ENCODE data around the gene DCAF8.

DCAF8 gene

DNA sequence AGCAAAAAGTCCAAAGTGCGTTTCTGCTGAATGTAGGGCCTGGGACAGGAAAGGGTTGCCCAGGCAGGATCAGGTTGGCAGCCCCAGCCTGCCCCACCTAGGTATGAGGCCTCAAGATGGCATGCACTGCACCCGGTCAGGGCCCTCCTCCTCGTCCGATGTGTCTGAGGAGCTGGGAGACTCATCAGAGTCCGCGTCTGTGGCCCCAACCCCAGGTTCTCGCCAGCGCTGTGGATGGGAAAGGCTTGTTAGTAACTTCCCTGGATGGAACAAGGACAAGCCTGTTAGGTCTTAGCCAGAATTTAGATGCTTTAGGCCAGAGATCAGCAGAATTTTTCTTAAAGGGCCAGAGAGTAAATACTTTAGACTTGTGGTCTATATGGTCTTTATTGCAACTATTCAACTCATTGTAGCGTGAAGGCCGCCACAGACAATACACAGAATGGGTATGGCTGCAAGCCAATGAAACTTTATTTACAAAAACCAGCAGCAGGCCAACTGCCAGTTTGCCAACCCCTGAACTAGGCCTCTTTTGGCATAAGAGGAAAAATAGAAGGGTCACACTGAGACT lies 44.8 kb downstream of the DCAF8 start:
- DNase-seq (ENCODE audit: low read depth): peak; percentile 19
- no peak overlapping the region for H3K4me3 ChIP-seq (ENCODE audit: low read length)
- TF ChIP-seq, protein P1, sequence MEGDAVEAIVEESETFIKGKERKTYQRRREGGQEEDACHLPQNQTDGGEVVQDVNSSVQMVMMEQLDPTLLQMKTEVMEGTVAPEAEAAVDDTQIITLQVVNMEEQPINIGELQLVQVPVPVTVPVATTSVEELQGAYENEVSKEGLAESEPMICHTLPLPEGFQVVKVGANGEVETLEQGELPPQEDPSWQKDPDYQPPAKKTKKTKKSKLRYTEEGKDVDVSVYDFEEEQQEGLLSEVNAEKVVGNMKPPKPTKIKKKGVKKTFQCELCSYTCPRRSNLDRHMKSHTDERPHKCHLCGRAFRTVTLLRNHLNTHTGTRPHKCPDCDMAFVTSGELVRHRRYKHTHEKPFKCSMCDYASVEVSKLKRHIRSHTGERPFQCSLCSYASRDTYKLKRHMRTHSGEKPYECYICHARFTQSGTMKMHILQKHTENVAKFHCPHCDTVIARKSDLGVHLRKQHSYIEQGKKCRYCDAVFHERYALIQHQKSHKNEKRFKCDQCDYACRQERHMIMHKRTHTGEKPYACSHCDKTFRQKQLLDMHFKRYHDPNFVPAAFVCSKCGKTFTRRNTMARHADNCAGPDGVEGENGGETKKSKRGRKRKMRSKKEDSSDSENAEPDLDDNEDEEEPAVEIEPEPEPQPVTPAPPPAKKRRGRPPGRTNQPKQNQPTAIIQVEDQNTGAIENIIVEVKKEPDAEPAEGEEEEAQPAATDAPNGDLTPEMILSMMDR (conservative IDR thresholded peaks at IDR 0.05; ENCODE audit: low read length): no peak

DNA sequence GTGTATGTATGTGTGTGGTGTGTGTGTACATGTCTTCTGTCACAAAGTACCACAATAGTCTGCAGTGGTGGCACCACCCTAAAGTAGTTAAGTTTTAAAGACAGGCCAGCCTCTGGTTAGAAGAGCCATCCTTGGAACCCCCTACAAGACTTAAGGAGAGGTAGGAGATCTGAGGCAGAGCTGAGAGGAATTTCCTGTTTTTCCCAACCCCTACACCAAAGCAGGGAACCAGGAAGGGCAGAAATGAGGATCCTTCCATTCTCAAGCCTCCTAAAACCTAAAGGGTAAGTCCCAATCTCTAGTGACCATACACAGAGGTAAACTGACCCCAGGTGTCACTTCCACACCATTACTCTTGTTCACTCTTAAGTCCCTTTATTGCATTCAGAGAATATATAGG lies 46.0 kb downstream of the DCAF8 start:
- DNase-seq (ENCODE audit: low read depth): no peak
- no peak overlapping the region for H3K4me3 ChIP-seq (ENCODE audit: low read length)
- TF ChIP-seq, protein P1 (conservative IDR thresholded peaks at IDR 0.05; ENCODE audit: low read length): no peak

DNA sequence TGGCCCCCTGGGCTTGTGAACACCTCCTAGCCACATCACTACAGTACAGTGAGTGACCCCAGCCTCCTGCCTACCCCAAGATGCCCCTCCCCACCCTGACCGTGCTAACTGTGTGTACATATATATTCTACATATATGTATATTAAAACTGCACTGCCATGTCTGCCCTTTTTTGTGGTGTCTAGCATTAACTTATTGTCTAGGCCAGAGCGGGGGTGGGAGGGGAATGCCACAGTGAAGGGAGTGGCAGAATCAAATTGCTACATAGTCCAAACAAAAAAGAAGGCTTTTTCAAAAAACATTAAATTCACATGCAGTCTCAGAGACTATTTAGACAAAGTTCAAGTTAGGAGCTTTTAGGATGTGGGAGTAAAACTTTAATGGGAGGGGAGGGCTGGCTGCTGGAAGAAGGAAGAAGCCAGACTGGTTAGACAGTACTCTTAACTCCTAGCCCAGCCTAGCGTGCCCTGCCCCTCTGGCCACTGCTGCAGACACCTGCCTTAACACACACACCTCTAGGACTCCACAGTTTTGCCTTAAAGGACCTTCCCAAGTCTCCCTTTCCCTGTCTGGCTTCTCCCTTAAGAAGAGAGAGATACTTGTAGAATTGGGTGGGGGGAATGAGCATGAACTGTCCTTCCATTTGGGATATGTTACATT lies 47.7 kb downstream of the DCAF8 start:
- TF ChIP-seq, protein P1 (conservative IDR thresholded peaks at IDR 0.05; ENCODE audit: low read length): no peak
- no peak overlapping the region for H3K4me3 ChIP-seq (ENCODE audit: low read length)
- no peak for DNase-seq (ENCODE audit: low read depth)

DNA sequence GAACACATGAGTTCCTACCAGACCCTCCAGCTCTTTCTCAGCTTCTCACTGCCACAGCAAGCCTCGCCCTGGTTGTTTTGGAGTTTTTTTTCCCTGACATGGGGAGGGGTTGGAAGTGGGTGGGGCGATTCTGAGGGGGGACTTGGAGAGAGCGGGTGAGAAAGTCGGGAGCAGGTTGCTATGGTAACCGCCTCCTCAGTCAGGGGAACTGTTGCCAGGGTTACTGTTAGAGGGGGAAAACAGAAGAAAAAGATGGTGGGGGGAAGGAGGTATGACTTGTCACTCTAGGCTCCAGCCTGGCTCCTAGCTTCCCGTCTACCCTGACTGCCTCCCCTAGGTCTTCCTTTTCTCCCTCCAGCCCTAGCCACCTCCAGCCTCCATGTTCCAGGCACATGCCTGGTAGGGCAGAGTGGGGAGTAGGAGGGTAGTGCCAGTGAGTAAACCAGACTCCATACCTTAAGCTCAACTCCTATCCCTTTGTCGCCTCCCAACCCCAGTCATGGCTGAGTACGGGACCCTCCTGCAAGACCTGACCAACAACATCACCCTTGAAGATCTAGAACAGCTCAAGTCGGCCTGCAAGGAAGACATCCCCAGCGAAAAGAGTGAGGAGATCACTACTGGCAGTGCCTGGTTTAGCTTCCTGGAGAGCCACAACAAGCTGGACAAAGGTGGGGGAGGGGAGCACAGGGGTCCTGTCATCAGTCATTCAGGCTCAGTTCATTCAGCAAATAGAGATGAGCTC lies 51.1 kb downstream of the DCAF8 start:
- no peak overlapping the region for H3K4me3 ChIP-seq (ENCODE audit: low read length)
- DNase-seq (ENCODE audit: low read depth): no peak
- TF ChIP-seq, protein P1 (conservative IDR thresholded peaks at IDR 0.05; ENCODE audit: low read length): no peak

DNA sequence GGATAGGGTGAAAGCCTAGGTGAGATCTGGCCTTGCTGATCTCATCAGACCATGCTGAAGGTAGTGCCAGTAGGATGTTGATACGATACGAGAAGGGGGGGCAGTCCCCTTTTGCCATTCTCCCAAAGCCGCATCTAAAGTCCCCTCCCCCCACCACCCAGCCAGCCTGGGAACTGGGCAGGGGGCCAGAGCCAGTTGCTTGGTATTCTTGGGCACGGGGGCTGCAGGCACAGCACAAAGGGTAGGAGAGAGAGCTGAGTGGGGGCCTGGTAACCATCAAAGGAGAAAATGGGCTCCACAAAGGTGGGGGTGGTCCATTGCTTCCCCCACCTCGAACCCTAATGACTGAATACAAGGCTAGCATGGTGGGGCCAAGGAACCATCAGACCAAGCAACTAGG lies 51.8 kb downstream of the DCAF8 start:
- no peak overlapping the region for H3K4me3 ChIP-seq (ENCODE audit: low read length)
- DNase-seq (ENCODE audit: low read depth): no peak
- TF ChIP-seq, protein P1 (conservative IDR thresholded peaks at IDR 0.05; ENCODE audit: low read length): no peak

DNA sequence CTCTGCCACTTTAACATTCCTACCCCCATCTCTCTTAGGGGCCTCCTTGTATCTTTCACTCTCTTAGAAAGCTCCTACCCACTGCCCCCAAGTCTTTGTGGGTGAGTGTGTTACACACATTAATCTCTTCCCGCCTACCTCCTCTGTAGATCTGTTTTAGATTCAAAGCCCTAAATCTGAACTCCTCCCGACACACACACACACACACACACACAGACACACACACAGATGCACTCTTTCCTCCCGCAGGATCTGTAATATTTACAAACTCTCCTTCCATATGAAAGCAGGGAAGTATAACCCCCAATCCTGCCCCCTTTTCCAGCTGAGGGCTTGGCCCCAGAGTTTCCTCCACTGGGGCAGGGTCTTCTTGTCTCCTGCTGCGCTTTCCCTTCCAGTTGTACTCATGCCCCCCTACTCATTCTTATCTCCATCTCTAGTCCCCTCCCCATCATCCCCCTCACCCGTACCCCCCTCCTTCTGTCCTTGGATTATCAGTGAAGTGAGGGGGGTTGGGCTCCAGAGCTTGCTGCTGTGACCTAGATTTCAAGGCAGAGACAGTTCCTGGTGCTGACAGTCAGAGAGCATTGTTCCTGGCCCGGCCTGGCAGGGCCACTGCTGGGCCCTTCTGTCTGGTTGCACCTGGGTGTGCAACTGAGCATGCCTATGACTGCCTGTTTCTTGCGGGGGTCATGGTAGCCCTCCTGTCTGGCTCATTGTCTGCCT lies 52.9 kb downstream of the DCAF8 start:
- TF ChIP-seq, protein P1 (conservative IDR thresholded peaks at IDR 0.05; ENCODE audit: low read length): no peak
- H3K4me3 ChIP-seq (ENCODE audit: low read length): no peak overlapping the region
- no peak for DNase-seq (ENCODE audit: low read depth)

Measured in AG10803 (cell line).